Adipose tissue (tissue), 3 donors: ENCODE results near the gene PCDH9. TPM values are rescaled to one million over a fixed set of nuclear protein-coding genes. Genes with fewer than 3 reads are reported as not detected.
"Not testable (repeated sequence)": the region's sequence is repeated elsewhere in the genome, so short reads cannot be mapped to it uniquely, and the experiment has no call there.

Experiments
- H3K27ac ChIP-seq: one replicate; pipeline ENCODE4 v1.5.1; 2013; ENCODE audit warnings: low read depth, low read length
- WGBS, 3 donors: extraction: QIAGEN DNeasy Blood & Tissue Kit; methylation state at CpG; one replicate each; pipeline ENCODE4 v1.1.7; 2013; 5-methylcytosine and 5-hydroxymethylcytosine counted together
- polyA plus RNA-seq, 3 donors: library from polyadenylated mRNA; stranded (reverse); fragments of 200-250 nt; gene quantifications; one replicate each; pipeline ENCODE4 v1.2.3, GENCODE V29; 2013
- donor health status: healthy with polysubstance abuse.
- donor health status: Bipolar disorder and iron deficiency.
- donor health status: healthy.

PCDH9 gene
- polyA plus RNA-seq, 3 donors, result 0.49 to 1.7 (median 1.0) TPM

- no peak overlapping the region for H3K27ac ChIP-seq
- WGBS, 3 donors, result 97 to 98% (median 98%) methylated on average over 1 of the region's 1 CpG
These were observed 422.9 kb downstream of the PCDH9 start for GRCh38 chr13:66807251-66807650.

GRCh38 chr13:66805657-66806056 lies 424.5 kb downstream of the PCDH9 start:
- 12 to 56% (median 44%) methylated on average over 1 of the region's 1 CpG for WGBS, 3 donors
- H3K27ac ChIP-seq, result no peak overlapping the region

GRCh38 chr13:66803808-66804456 lies 426.2 kb downstream of the PCDH9 start:
- no peak overlapping the region for H3K27ac ChIP-seq
- WGBS, 3 donors, result 28 to 80% (median 74%) methylated on average over 1 of the region's 1 CpG

- WGBS, 3 donors, result 75 to 83% (median 81%) methylated on average over 5 of the region's 5 CpGs
- no peak overlapping the region for H3K27ac ChIP-seq
These were observed 426.9 kb downstream of the PCDH9 start for GRCh38 chr13:66803013-66803807.

GRCh38 chr13:66795636-66796035 lies 434.5 kb downstream of the PCDH9 start:
- 63 to 84% (median 66%) methylated on average over 2 of the region's 2 CpGs for WGBS, 3 donors
- H3K27ac ChIP-seq, result no peak overlapping the region

GRCh38 chr13:66794340-66795031 lies 435.6 kb downstream of the PCDH9 start:
- 68 to 86% (median 81%) methylated on average over 5 of the region's 5 CpGs for WGBS, 3 donors
- H3K27ac ChIP-seq, result no peak overlapping the region

- 81 to 95% (median 86%) methylated on average over 2 of the region's 2 CpGs for WGBS, 3 donors
- H3K27ac ChIP-seq, result no peak overlapping the region
These were observed 439.3 kb downstream of the PCDH9 start for GRCh38 chr13:66790861-66791260.

- 80 to 81% (median 81%) methylated on average over 2 of the region's 2 CpGs for WGBS, 3 donors
- H3K27ac ChIP-seq, result no peak overlapping the region
These were observed 448.9 kb downstream of the PCDH9 start for GRCh38 chr13:66781241-66781640.

- no peak overlapping the region for H3K27ac ChIP-seq
- WGBS, 3 donors, result 82 to 89% (median 85%) methylated on average over 3 of the region's 3 CpGs
These were observed 449.3 kb downstream of the PCDH9 start for GRCh38 chr13:66780814-66781213.

GRCh38 chr13:66778461-66778860 lies 451.7 kb downstream of the PCDH9 start:
- WGBS, 3 donors, result 73 to 93% (median 81%) methylated on average over 1 of the region's 1 CpG
- no peak overlapping the region for H3K27ac ChIP-seq

- no peak overlapping the region for H3K27ac ChIP-seq
- 54 to 84% (median 80%) methylated on average over 3 of the region's 3 CpGs for whole genome bisulfite sequencing, 3 donors
These were observed 454.9 kb downstream of the PCDH9 start for GRCh38 chr13:66775196-66775595.

GRCh38 chr13:66774046-66774445 lies 456.1 kb downstream of the PCDH9 start:
- 79 to 84% (median 84%) methylated on average over 2 of the region's 2 CpGs for WGBS, 3 donors

GRCh38 chr13:66765559-66765958 lies 464.6 kb downstream of the PCDH9 start:
- no peak overlapping the region for H3K27ac ChIP-seq

More at GRCh38 chr13:66774046-66774445, 456.1 kb downstream of the PCDH9 start:
- no peak overlapping the region for H3K27ac ChIP-seq

- not testable (repeated sequence) for H3K27ac ChIP-seq
- WGBS, 3 donors, result 80 to 86% (median 83%) methylated on average over 4 of the region's 4 CpGs
These were observed 469.5 kb downstream of the PCDH9 start for GRCh38 chr13:66760678-66761077.

GRCh38 chr13:66759919-66760318 lies 470.2 kb downstream of the PCDH9 start:
- WGBS, 3 donors, result 92 to 97% (median 96%) methylated on average over 1 of the region's 1 CpG
- no peak overlapping the region for H3K27ac ChIP-seq

GRCh38 chr13:66751691-66752090 lies 478.4 kb downstream of the PCDH9 start:
- no peak overlapping the region for H3K27ac ChIP-seq
- 74 to 88% (median 80%) methylated on average over 2 of the region's 2 CpGs for WGBS, 3 donors

- no peak overlapping the region for H3K27ac ChIP-seq
- 63 to 85% (median 79%) methylated on average over 1 of the region's 1 CpG for WGBS, 3 donors
These were observed 481.4 kb downstream of the PCDH9 start for GRCh38 chr13:66748712-66749111.

- WGBS, 3 donors, result 79 to 90% (median 86%) methylated on average over 4 of the region's 4 CpGs
- H3K27ac ChIP-seq, result no peak overlapping the region
These were observed 484.8 kb downstream of the PCDH9 start for GRCh38 chr13:66745307-66745706.

- 86 to 91% (median 89%) methylated on average over 2 of the region's 2 CpGs for whole genome bisulfite sequencing, 3 donors
- H3K27ac ChIP-seq, result no peak overlapping the region
These were observed 506.6 kb downstream of the PCDH9 start for GRCh38 chr13:66723576-66723975.
